ENCODE measurements around the gene GAREM1.

GRCh38 chr18:32337347-32337746 is 133.3 kb downstream of the GAREM1 start:
- no peak for TF ChIP-seq CTCF (IDR thresholded peaks at IDR 0.05)
- TF ChIP-seq POLR2A (IDR thresholded peaks at IDR 0.05): no peak
